GM21447 (cell line): ENCODE measurements around the gene PHKB.

Experiments
- ATAC-seq: cut with Tn5 transposase; IDR thresholded peaks from one replicate; pipeline ENCODE4 v1.9.1; 2021; ENCODE audit not compliant: unreplicated experiment

PHKB gene

GRCh38 chr16:47724115-47724785 lies 263.1 kb downstream of the PHKB start:
- ATAC-seq: no peak

- no peak for ATAC-seq
Measured at GRCh38 chr16:47725188-47725695, 264.1 kb downstream of the PHKB start.

- no peak for ATAC-seq
Measured at GRCh38 chr16:47726031-47726675, 265.0 kb downstream of the PHKB start.

- no peak for ATAC-seq
Measured at GRCh38 chr16:47727131-47727530, 266.0 kb downstream of the PHKB start.

GRCh38 chr16:47728205-47728604 lies 267.1 kb downstream of the PHKB start:
- ATAC-seq: no peak

GRCh38 chr16:47729701-47730100 lies 268.6 kb downstream of the PHKB start:
- ATAC-seq: no peak

- ATAC-seq: no peak
Measured at GRCh38 chr16:47731252-47731651, 270.1 kb downstream of the PHKB start.

- no peak for ATAC-seq
Measured at GRCh38 chr16:47732122-47732521, 271.0 kb downstream of the PHKB start.

GRCh38 chr16:47732523-47733111 lies 271.5 kb downstream of the PHKB start:
- ATAC-seq: no peak

GRCh38 chr16:47734081-47734857 lies 273.1 kb downstream of the PHKB start:
- no peak for ATAC-seq

GRCh38 chr16:47734987-47735594 lies 274.0 kb downstream of the PHKB start:
- ATAC-seq: no peak

- no peak for ATAC-seq
Measured at GRCh38 chr16:47750371-47750770, 289.2 kb downstream of the PHKB start.
